GM12874 (cell line): ENCODE results near the gene EREG.

Experiments
- TF ChIP-seq, protein P1 (sequence below): IDR thresholded peaks from 2 replicates; pipeline ENCODE4 v1.5.1; 2011; ENCODE audit warnings: low read depth, mild to moderate bottlenecking, control low read depth, low read length, moderate library complexity; ENCODE audit not compliant: insufficient read depth

EREG gene

DNA sequence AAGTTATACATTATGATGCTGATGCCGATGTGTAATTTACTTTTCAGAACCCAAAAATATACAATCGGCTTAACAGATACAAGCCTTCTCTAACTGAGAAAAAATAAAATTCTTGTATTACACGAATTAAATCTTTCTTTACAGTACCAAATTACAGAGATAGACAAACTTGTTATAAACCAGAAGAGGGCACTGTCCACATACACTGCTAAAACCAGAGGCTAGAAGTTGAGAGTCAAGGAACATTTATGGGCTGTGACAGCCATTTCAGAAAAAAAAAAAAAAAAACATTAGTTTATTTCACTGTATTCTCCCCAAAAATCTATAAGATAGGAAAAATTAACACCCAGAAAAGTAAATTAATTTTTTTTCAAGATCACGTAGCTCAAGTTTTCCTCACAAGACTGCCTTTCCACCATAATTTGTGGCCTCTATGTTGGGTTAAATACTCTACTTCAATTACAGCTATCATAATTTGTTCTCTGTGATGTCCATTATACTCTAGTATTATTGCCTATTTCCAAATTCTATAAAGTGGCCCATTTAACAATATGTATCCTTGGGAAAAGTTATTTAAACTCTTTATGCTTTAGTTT, 12.0 kb downstream of the EREG start:
- TF ChIP-seq, protein P1, sequence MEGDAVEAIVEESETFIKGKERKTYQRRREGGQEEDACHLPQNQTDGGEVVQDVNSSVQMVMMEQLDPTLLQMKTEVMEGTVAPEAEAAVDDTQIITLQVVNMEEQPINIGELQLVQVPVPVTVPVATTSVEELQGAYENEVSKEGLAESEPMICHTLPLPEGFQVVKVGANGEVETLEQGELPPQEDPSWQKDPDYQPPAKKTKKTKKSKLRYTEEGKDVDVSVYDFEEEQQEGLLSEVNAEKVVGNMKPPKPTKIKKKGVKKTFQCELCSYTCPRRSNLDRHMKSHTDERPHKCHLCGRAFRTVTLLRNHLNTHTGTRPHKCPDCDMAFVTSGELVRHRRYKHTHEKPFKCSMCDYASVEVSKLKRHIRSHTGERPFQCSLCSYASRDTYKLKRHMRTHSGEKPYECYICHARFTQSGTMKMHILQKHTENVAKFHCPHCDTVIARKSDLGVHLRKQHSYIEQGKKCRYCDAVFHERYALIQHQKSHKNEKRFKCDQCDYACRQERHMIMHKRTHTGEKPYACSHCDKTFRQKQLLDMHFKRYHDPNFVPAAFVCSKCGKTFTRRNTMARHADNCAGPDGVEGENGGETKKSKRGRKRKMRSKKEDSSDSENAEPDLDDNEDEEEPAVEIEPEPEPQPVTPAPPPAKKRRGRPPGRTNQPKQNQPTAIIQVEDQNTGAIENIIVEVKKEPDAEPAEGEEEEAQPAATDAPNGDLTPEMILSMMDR = no peak; the same call in 1 of the 2 replicates

DNA sequence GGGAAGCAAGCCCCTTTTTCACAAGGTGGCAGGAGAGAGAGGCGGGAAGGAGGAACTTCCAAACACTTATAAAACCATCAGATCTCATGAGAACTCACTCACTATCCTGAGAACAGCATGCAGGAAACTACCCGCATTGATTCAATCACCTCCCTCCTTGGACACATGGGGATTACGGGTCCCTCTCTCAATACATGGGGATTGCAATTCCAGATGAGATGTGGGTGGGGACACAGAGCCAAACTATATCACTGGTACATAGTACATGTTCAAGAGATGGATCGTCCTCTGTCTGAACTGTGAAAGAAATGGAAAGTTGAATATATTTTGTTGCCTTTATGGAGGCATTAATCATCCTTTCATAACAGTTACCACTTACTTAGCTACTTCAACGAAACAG, 12.8 kb downstream of the EREG start:
- TF ChIP-seq, protein P1 = no peak

DNA sequence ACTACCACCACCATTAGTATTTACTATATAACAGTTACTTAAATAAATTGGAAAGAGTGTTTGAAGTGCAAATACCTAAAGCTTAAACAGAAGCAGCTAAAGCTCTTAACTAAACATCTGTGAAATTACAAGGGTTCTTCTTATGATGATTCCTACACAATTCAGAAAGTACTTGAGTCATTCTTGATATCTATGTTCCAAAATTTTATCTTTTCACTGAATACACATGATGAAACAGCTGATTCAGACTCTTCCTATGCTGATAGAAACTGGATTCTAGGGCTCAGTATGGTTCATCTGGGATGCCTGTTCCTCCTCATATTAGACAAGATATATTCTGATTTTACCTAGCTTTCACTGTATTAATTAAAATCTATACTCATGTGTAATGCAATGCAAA, 13.6 kb downstream of the EREG start:
- TF ChIP-seq, protein P1 = no peak

DNA sequence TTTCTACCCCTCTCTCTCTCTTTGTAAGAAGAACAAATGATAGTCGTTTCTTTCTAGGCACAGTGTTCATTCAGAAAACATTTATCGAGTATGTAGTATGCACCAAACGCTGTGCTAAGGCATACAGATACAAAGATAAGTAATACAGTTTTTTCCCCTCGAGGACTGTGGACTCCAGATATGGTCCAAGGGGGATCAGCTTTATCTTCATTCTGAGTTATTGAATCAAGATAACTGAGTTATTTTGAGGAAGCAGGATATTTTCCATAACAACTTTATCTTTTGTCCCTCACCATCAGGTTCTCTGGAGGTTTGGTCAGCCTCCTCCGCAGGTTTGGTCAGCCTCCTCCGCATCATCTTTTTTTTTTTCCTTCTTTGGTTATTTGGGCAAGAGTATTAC, 15.0 kb downstream of the EREG start:
- TF ChIP-seq, protein P1 = no peak

DNA sequence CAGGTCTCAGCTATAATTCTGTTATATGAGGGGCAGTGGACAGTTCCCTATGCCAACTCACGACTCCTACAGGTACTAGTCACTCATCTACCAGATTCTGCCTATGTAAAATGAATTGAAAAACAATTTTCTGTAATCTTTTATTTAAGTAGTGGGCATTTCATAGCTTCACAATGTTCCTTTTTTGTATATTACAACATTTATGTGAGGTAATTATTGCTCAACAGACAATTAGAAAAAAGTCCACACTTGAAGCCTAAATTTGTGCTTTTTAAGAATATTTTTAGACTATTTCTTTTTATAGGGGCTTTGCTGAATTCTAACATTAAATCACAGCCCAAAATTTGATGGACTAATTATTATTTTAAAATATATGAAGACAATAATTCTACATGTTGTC, 20.4 kb downstream of the EREG start:
- TF ChIP-seq, protein P1 = no peak

DNA sequence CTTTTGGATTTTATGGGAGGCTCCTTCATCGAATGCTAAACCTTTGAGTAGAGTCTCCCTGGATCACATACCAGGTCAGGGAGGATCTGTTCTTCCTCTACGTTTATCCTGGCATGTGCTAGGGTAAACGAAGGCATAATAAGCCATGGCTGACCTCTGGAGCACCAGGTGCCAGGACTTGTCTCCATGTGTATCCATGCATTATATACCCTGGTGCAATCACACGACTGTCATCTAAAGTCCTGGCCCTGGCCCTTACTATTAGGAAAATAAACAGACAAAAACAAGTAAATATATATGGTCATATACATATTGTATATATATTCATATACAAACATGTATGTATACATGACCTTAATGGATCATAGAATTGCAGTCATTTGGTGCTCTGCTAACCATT, 21.2 kb downstream of the EREG start:
- TF ChIP-seq, protein P1 = no peak

DNA sequence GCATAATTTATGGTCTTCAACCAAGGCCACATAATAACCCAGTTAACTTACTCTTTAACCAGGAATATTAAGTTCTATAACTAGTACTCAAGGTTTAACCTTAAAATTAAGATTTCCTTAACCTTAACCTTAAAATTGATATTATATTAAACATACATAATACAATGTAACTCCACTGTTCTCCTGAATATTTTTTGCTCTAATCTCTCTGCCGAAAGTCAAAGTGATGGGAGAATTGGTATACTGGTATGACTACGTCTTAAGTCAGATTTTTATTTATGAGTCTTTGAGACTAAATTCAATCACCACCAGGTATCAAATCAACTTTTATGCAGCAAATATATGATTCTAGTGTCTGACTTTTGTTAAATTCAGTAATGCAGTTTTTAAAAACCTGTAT, 22.8 kb downstream of the EREG start:
- TF ChIP-seq, protein P1 = no peak
